Trophoblast cell (in vitro differentiated cells and primary cell): ENCODE measurements around the gene TRAF2.
"Not testable (repeated sequence)": the region's sequence is repeated elsewhere in the genome, so short reads cannot be mapped to it uniquely, and the experiment has no call there.

ENCODE experiments used
- DNase-seq, 2 donors: peaks; one replicate each; pipeline ENCODE4 v3.0.0-alpha.2; 2016
- H2AFZ ChIP-seq: 2 replicates; pipeline ENCODE4 v1.6.1; 2013; ENCODE audit warnings: low read length, moderate library complexity, mild to moderate bottlenecking; ENCODE audit not compliant: insufficient read depth, poor library complexity
- H2AK5ac ChIP-seq: 2 replicates; pipeline ENCODE4 v1.6.1; 2013; ENCODE audit warnings: mild to moderate bottlenecking, low read length
- H2BK120ac ChIP-seq: 2 replicates; pipeline ENCODE4 v1.6.1; 2013; ENCODE audit warnings: low read length, mild to moderate bottlenecking, moderate library complexity; ENCODE audit not compliant: insufficient read depth, poor library complexity
- H2BK12ac ChIP-seq: 2 replicates; pipeline ENCODE4 v1.6.1; 2013; ENCODE audit warnings: mild to moderate bottlenecking, low read length, moderate library complexity
- H2BK5ac ChIP-seq: 2 replicates; pipeline ENCODE4 v1.6.1; 2013; ENCODE audit warnings: low read length, low read depth, moderate library complexity, mild to moderate bottlenecking; ENCODE audit not compliant: poor library complexity
- H3K14ac ChIP-seq: 2 replicates; pipeline ENCODE4 v1.6.1; 2013; ENCODE audit warnings: mild to moderate bottlenecking, low read length
- H3K18ac ChIP-seq: 2 replicates; pipeline ENCODE4 v1.6.1; 2013; ENCODE audit warnings: mild to moderate bottlenecking, low read length
- H3K23ac ChIP-seq: 2 replicates; pipeline ENCODE4 v1.6.1; 2013; ENCODE audit warnings: low read length
- H3K27ac ChIP-seq: 2 replicates; pipeline ENCODE4 v1.5.1; 2013; ENCODE audit warnings: low read depth, mild to moderate bottlenecking, inconsistent platforms, low read length, moderate library complexity
- H3K27me3 ChIP-seq: 2 replicates; pipeline ENCODE4 v1.6.1; 2013; ENCODE audit warnings: inconsistent platforms, mild to moderate bottlenecking, low read length, moderate library complexity; ENCODE audit not compliant: insufficient read depth
- H3K36me3 ChIP-seq, 2 experiments: 1 replicate in 1 of 2; 2 replicates in 1 of 2; pipeline ENCODE4 v1.6.1; 2013; ENCODE audit warnings: low read length in 2 of 2, mild to moderate bottlenecking in 2 of 2, moderate library complexity in 1 of 2; ENCODE audit not compliant: insufficient read depth in 2 of 2, control insufficient read depth in 1 of 2
- H3K4ac ChIP-seq: 2 replicates; pipeline ENCODE4 v1.6.1; 2013; ENCODE audit warnings: low read depth, mild to moderate bottlenecking, low read length, moderate library complexity
- H3K4me1 ChIP-seq, 2 experiments: 1 replicate in 1 of 2; 2 replicates in 1 of 2; pipeline ENCODE4 v1.6.1; 2013; ENCODE audit warnings: low read length in 2 of 2, mild to moderate bottlenecking in 2 of 2, moderate library complexity in 1 of 2; ENCODE audit not compliant: insufficient read depth in 2 of 2, control insufficient read depth in 1 of 2
- H3K4me2 ChIP-seq: 2 replicates; pipeline ENCODE4 v1.6.1; 2013; ENCODE audit warnings: inconsistent platforms, mild to moderate bottlenecking, low read length, moderate library complexity
- H3K4me3 ChIP-seq: 2 replicates; pipeline ENCODE4 v1.5.1; 2013; ENCODE audit warnings: mild to moderate bottlenecking, low read depth, low read length, inconsistent platforms
- H3K79me1 ChIP-seq: one replicate; pipeline ENCODE4 v1.6.1; 2013; ENCODE audit warnings: low read length
- H3K79me2 ChIP-seq: 2 replicates; pipeline ENCODE4 v1.6.1; 2013; ENCODE audit warnings: low read length, mild to moderate bottlenecking; ENCODE audit not compliant: control insufficient read depth, insufficient read depth, poor library complexity
- H3K9ac ChIP-seq: 2 replicates; pipeline ENCODE4 v1.6.1; 2013; ENCODE audit warnings: mild to moderate bottlenecking, low read length
- H3K9me3 ChIP-seq: 2 replicates; pipeline ENCODE4 v1.6.1; 2013; ENCODE audit warnings: low read depth, mild to moderate bottlenecking, control low read depth, inconsistent platforms, low read length; ENCODE audit not compliant: insufficient read depth
- H4K12ac ChIP-seq: 2 replicates; pipeline ENCODE4 v1.6.1; 2013; ENCODE audit warnings: low read depth, mild to moderate bottlenecking, low read length, moderate library complexity
- H4K8ac ChIP-seq: 2 replicates; pipeline ENCODE4 v1.6.1; 2013; ENCODE audit warnings: low read depth, mild to moderate bottlenecking, low read length, moderate library complexity
- H4K91ac ChIP-seq: one replicate; pipeline ENCODE4 v1.6.1; 2013; ENCODE audit warnings: low read depth, mild to moderate bottlenecking, low read length, moderate library complexity
- WGBS: extraction: QIAGEN DNeasy Blood & Tissue Kit; methylation state at CpG from one replicate; pipeline ENCODE4 v1.1.7; 2013; ENCODE audit warnings: missing lambda C conversion rate; ENCODE audit not compliant: insufficient read length, insufficient coverage; ENCODE audit errors: extremely low coverage; 5-methylcytosine and 5-hydroxymethylcytosine counted together

TRAF2 gene

DNA sequence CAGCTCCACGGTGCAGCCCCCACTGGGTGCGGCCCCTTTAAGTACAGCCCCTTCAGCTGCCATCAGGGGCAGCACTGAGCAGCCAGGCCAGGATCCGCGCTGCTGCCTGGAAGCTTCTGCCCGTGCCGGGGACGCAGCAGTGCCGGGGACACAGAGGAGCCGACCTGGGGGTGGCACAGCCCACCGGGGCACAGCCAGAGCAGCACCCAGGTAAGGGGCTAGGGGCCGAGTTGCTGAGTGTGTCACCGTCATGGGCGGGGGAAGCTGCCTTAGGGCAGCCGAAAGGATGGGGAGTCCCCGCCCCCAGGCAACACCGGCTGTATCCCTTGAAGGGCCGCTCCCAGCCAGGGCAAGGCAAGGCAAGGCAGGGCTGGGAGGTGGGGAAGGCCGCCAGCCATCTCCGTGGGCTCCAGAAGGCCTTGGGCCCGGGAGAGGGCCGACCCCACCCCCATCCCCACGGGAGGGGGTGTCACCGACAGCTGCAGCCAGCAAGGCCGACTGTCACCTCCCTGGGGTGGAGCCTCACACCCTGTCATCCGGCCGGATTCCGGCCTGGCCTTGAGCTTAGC, 43.9 kb upstream of the TRAF2 start, which contains the start of gene AJM1:
AJM1 (plus strand) TSS at position 99 of the 569 bp plus-strand sequence. CDS start 1,937 bp downstream, outside the sequence.
- H2BK5ac ChIP-seq, H2BK120ac ChIP-seq, H2AK5ac ChIP-seq, H3K27ac ChIP-seq, H4K8ac ChIP-seq, H3K4ac ChIP-seq, H3K79me2 ChIP-seq, H3K9ac ChIP-seq, H2AFZ ChIP-seq, H3K4me3 ChIP-seq, H3K23ac ChIP-seq, H3K18ac ChIP-seq, H3K27me3 ChIP-seq, H2BK12ac ChIP-seq, H3K79me1 ChIP-seq, H4K91ac ChIP-seq, H3K14ac ChIP-seq, H4K12ac ChIP-seq: not testable (repeated sequence)
- peak within 1 kb of the TSS; percentile 54 for H3K4me2 ChIP-seq
- no CpG with 5 or more reads among the region's 27 CpGs for WGBS
- peak; percentile 55 to 82 for DNase-seq
- peaks cover 22% of the 10 kb centered on the region for H3K9me3 ChIP-seq
- peaks cover 30 to 31% of the 10 kb centered on the region in 2 experiments for H3K36me3 ChIP-seq
- H3K4me1 ChIP-seq: peaks cover 11 to 12% of the 10 kb centered on the region in 2 experiments

DNA sequence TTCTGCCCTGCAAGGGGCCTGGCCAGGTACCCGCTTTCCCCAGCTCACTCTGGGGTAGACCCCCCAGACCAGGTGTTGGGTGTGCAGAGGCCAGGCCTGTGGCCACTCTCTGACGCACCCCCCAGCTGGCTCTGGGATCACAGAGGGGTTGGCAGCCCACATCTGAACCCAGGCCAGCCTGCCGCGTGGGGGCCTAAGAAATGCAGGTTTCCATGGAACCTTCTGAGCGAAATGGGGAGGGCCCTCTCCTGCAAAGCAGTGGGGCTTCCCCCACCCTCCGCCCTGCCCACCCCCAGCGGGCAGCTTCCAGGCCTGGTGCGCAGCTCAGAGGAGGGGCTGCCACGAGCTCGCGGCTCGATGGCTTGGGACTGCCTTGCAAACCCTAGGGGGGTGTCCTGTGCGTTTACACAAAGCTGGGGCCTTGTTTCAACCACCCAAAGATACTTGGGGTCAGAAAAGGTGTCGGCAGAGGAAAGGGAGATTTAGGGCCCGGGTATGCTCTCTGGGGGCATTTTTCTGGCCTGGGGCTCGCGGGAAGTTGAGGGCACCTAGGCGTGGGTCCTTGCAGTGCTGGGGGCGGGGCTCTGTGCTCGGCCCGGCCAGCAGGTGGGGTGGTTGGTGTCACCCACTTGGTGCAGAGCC, 43.0 kb upstream of the TRAF2 start:
- not testable (repeated sequence) for H4K8ac ChIP-seq, DNase-seq, H3K79me2 ChIP-seq, H3K14ac ChIP-seq, H3K9ac ChIP-seq, H2AK5ac ChIP-seq, H2AFZ ChIP-seq, H3K18ac ChIP-seq, H4K91ac ChIP-seq, H4K12ac ChIP-seq, H2BK5ac ChIP-seq, H3K4me2 ChIP-seq, H2BK120ac ChIP-seq, H3K27me3 ChIP-seq, H3K23ac ChIP-seq, H3K4ac ChIP-seq, H2BK12ac ChIP-seq, H3K4me3 ChIP-seq, H3K27ac ChIP-seq
- peaks cover 23% of the 10 kb centered on the region for H3K9me3 ChIP-seq
- H3K36me3 ChIP-seq: peaks cover 23% of the 10 kb centered on the region in 2 experiments
- peaks cover 12 to 14% of the 10 kb centered on the region in 2 experiments for H3K4me1 ChIP-seq
- H3K79me1 ChIP-seq: peaks cover 16% of the 10 kb centered on the region
- WGBS: no CpG with 5 or more reads among the region's 21 CpGs

GRCh38 chr9:136843801-136844740, 42.2 kb upstream of the TRAF2 start:
- H3K9ac ChIP-seq, H3K4me2 ChIP-seq, H2BK12ac ChIP-seq, H3K79me2 ChIP-seq, H3K18ac ChIP-seq, H4K91ac ChIP-seq, H2AFZ ChIP-seq, H3K23ac ChIP-seq, H4K12ac ChIP-seq, H2AK5ac ChIP-seq, H4K8ac ChIP-seq, H3K27ac ChIP-seq, H2BK5ac ChIP-seq, H3K4me3 ChIP-seq, H3K4ac ChIP-seq, H3K27me3 ChIP-seq, H2BK120ac ChIP-seq, H3K14ac ChIP-seq: not testable (repeated sequence)
- peak in 1 of 2 donors; percentile 51 for DNase-seq
- Histone ChIP-seq H3K36me3 (peaks cover 15 to 16% of the 10 kb centered on the region in 2 experiments), H3K4me1 (peaks cover 12 to 14% of the 10 kb centered on the region in 2 experiments), H3K79me1 (peaks cover 20% of the 10 kb centered on the region), H3K9me3 (peaks cover 23% of the 10 kb centered on the region)
- WGBS: no CpG with 5 or more reads among the region's 99 CpGs

GRCh38 chr9:136844761-136845464, 41.4 kb upstream of the TRAF2 start:
- Histone ChIP-seq H3K9ac (no peak overlapping the region), H3K27ac (no peak overlapping the region), H2AK5ac (no peak overlapping the region), H3K4me2 (no peak overlapping the region), H3K4me3 (no peak overlapping the region), H2BK12ac (no peak overlapping the region), H3K23ac (no peak overlapping the region), H2BK5ac (no peak overlapping the region), H4K91ac (no peak overlapping the region), H3K36me3 (peaks cover 7 to 8% of the 10 kb centered on the region in 2 experiments), H3K4me1 (peaks cover 13 to 16% of the 10 kb centered on the region in 2 experiments), H3K79me1 (peaks cover 22% of the 10 kb centered on the region), H2BK120ac (no peak overlapping the region), H3K9me3 (peaks cover 23% of the 10 kb centered on the region), H3K4ac (no peak overlapping the region), H3K18ac (no peak overlapping the region), H3K14ac (no peak overlapping the region), H4K12ac (no peak overlapping the region), H3K27me3 (peaks cover 4% of the 10 kb centered on the region), H2AFZ (no peak overlapping the region), H3K79me2 (peaks cover 7% of the 10 kb centered on the region), H4K8ac (no peak overlapping the region)
- no CpG with 5 or more reads among the region's 88 CpGs for WGBS
- no peak for DNase-seq
